Breast epithelium (tissue), 3 donors: Measurements from ENCODE around the gene FGR.
A peak's percentile ranks its signal among the peaks of the same experiment; 100 is the strongest.

Experiments used
- CTCF ChIP-seq, 3 donors: fragments of 450-650 bp; IDR thresholded peaks; one replicate each; pipeline ENCODE4 v1.5.1; 2016 to 2017; ENCODE audit warnings: antibody characterized with exemption in 3 of 3, mild to moderate bottlenecking in 3 of 3, moderate library complexity in 3 of 3
- POLR2A ChIP-seq: fragments of 450-650 bp; IDR thresholded peaks from one replicate; pipeline ENCODE4 v1.6.1; 2016; ENCODE audit warnings: antibody characterized with exemption, mild to moderate bottlenecking, moderate library complexity

GRCh38 chr1:27668808-27669723, 34.1 kb upstream of the FGR start:
- no peak for TF ChIP-seq POLR2A
- peak; percentile 65 to 80 (median 74) for TF ChIP-seq CTCF (IDR thresholded peaks at IDR 0.05)
